Progenitor cell of endocrine pancreas (in vitro differentiated cells): ENCODE data around the gene SPIN3. TPM values are rescaled to one million over a fixed set of nuclear protein-coding genes. Genes with fewer than 3 reads are reported as not detected.
"Not testable (repeated sequence)": the region's sequence is repeated elsewhere in the genome, so short reads cannot be mapped to it uniquely, and the experiment has no call there.

Experiments
- DNase-seq: peaks from one replicate; pipeline ENCODE4 v3.0.0; 2021; ENCODE audit warnings: low spot score; ENCODE audit not compliant: unreplicated experiment
- H3K27ac Mint-ChIP-seq: 2 replicates; pipeline ENCODE4 v1.8.0; 2021; ENCODE audit warnings: mild to moderate bottlenecking, moderate library complexity, mixed read lengths
- H3K27me3 Mint-ChIP-seq: 2 replicates; pipeline ENCODE4 v1.8.0; 2021; ENCODE audit warnings: mixed read lengths
- H3K36me3 Mint-ChIP-seq: 2 replicates; pipeline ENCODE4 v1.8.0; 2022; ENCODE audit warnings: mixed read lengths; ENCODE audit not compliant: insufficient read depth
- H3K4me1 Mint-ChIP-seq: 2 replicates; pipeline ENCODE4 v1.8.0; 2021; ENCODE audit warnings: low read depth, mixed read lengths
- H3K4me3 Mint-ChIP-seq: 2 replicates; pipeline ENCODE4 v1.8.0; 2021; ENCODE audit warnings: low read depth, mild to moderate bottlenecking, moderate library complexity, mixed read lengths
- H3K9me3 Mint-ChIP-seq: 2 replicates; pipeline ENCODE4 v1.8.0; 2021; ENCODE audit warnings: low read depth, mixed read lengths
- CTCF ChIP-seq: fragments of 200-600 bp; sonication (generic); IDR thresholded peaks from one replicate; pipeline ENCODE4 v1.5.0; 2021; ENCODE audit warnings: antibody characterized with exemption, mild to moderate bottlenecking; ENCODE audit not compliant: unreplicated experiment
- total RNA-seq: library from RNA; stranded (reverse); gene quantifications from 2 replicates; pipeline ENCODE4 v1.2.1, GENCODE V29; 2021

Gene SPIN3
- total RNA-seq, 1 donor from 2014 or later, result 23.8 TPM

- peaks cover 40% of the 10 kb centered on the region for H3K9me3 Mint-ChIP-seq
- H3K4me1 Mint-ChIP-seq, result no peaks in the 10 kb centered on the region
- peaks cover 39% of the 10 kb centered on the region for H3K36me3 Mint-ChIP-seq
- no peak for TF ChIP-seq CTCF
- DNase-seq, result no peak
- no peak overlapping the region for H3K4me3 Mint-ChIP-seq
- no peaks in the 10 kb centered on the region for H3K27me3 Mint-ChIP-seq
- H3K27ac Mint-ChIP-seq, result no peak overlapping the region
Measured at GRCh38 chrX:56963377-56963776, 32.0 kb downstream of the SPIN3 start.

GRCh38 chrX:56947699-56948098 lies 47.6 kb downstream of the SPIN3 start:
- DNase-seq, result no peak
- no peak overlapping the region for H3K4me3 Mint-ChIP-seq
- no peaks in the 10 kb centered on the region for H3K27me3 Mint-ChIP-seq
- H3K9me3 Mint-ChIP-seq, result peaks cover 57% of the 10 kb centered on the region
- H3K27ac Mint-ChIP-seq, result no peak overlapping the region
- TF ChIP-seq CTCF, result no peak
- peaks cover 15% of the 10 kb centered on the region for H3K36me3 Mint-ChIP-seq
- no peaks in the 10 kb centered on the region for H3K4me1 Mint-ChIP-seq

DNA sequence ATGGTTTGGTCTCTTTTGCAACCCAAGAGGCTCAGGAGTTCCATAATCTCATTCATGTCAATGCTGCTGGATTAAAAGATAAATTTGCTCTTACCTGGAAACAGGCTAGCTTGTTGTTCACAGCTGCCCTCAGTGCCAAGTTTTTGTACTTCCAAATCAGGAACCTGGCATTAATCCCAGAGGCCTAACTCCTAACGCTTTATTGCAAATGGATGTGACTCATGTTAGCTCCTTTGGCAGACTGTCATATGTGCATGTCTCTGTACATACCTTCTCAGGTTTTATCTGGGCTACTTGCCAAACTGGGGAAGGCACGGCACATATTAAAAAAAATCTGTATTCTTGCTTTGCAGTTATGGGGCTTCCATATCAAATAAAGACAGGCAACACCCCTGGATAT lies 49.1 kb downstream of the SPIN3 start:
- H3K27ac Mint-ChIP-seq, H3K36me3 Mint-ChIP-seq, H3K4me1 Mint-ChIP-seq, H3K27me3 Mint-ChIP-seq, DNase-seq, H3K4me3 Mint-ChIP-seq: not testable (repeated sequence)
- peaks cover 53% of the 10 kb centered on the region for H3K9me3 Mint-ChIP-seq

DNA sequence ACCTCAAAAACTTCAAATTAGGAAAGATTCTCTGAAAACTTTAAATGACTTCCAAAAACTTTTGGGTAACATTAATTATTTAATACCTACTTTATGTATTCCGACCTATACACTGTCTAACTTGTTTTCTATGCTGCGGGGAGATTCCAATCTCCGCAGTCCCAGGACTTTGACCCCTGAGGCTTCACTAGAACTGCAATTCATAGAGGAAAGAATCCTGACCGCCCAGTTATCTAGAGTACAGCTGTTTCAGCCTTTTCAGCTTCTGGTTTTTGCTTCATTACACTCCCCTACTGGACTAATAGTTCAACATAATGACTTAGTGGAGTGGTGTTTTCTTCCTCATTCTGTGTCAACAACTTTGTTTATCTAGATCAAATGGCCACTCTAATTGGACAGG lies 50.1 kb downstream of the SPIN3 start:
- not testable (repeated sequence) for H3K27me3 Mint-ChIP-seq, H3K4me3 Mint-ChIP-seq, H3K27ac Mint-ChIP-seq, DNase-seq, H3K36me3 Mint-ChIP-seq, H3K4me1 Mint-ChIP-seq
- peaks cover 54% of the 10 kb centered on the region for H3K9me3 Mint-ChIP-seq

- H3K27ac Mint-ChIP-seq, result no peak overlapping the region
- H3K27me3 Mint-ChIP-seq, result no peaks in the 10 kb centered on the region
- DNase-seq, result no peak
- H3K4me3 Mint-ChIP-seq, result no peak overlapping the region
- no peak for TF ChIP-seq CTCF
- H3K9me3 Mint-ChIP-seq, result peaks cover 56% of the 10 kb centered on the region
- H3K36me3 Mint-ChIP-seq, result no peaks in the 10 kb centered on the region
- H3K4me1 Mint-ChIP-seq, result no peaks in the 10 kb centered on the region
Measured at GRCh38 chrX:56943264-56943663, 52.1 kb downstream of the SPIN3 start.

Other genes starting within 250 kb of the SPIN3 start
- gene SPIN2B, start 126.0 kb upstream of the SPIN3 start, total RNA-seq, result 19.6 and 20.3 TPM in 2 replicates
- gene SPIN2A, start 141.9 kb upstream of the SPIN3 start, total RNA-seq, result 1.8 and 2.2 TPM in 2 replicates